Gastroesophageal sphincter (tissue), 4 donors: ENCODE results near the gene CLEC2L. TPM values are rescaled to one million over a fixed set of nuclear protein-coding genes. Genes with fewer than 3 reads are reported as not detected.

Source experiments
- ATAC-seq: fragments of 150-250 bp; one replicate; pipeline ENCODE4 v1.9.1; 2016; ENCODE audit warnings: mild to moderate bottlenecking, moderate library complexity
- H3K27ac ChIP-seq, 4 donors: fragments of 200-600 bp; sonication (generic) in 3 of 4; 1 replicate in 3 of 4; 2 replicates in 1 of 4; pipeline ENCODE4 v1.5.1; 2016 to 2019
- H3K27me3 ChIP-seq: fragments of 200-600 bp; sonication (generic); one replicate; pipeline ENCODE4 v1.5.1; 2019
- H3K36me3 ChIP-seq, 2 donors: fragments of 200-600 bp; sonication (generic); one replicate each; pipeline ENCODE4 v1.5.1; 2019; ENCODE audit warnings: control low read depth in 1 of 2
- H3K4me1 ChIP-seq, 3 donors: fragments of 200-600 bp; sonication (generic); 1 replicate in 2 of 3; 2 replicates in 1 of 3; pipeline ENCODE4 v1.5.1; 2016 to 2019; ENCODE audit warnings: control low read depth in 2 of 3
- H3K4me3 ChIP-seq, 2 donors: fragments of 200-600 bp; sonication (generic); one replicate each; pipeline ENCODE4 v1.5.1; 2019; ENCODE audit warnings: mild to moderate bottlenecking in 1 of 2, moderate library complexity in 1 of 2
- H3K9me3 ChIP-seq, 3 donors: fragments of 200-600 bp; sonication (generic); one replicate each; pipeline ENCODE4 v1.5.1; 2017 to 2019; ENCODE audit warnings: control low read depth in 2 of 3
- EP300 ChIP-seq: sonication (generic); formaldehyde crosslinking; IDR thresholded peaks from one replicate; pipeline ENCODE4 v1.6.1; 2017; ENCODE audit warnings: antibody characterized with exemption, mild to moderate bottlenecking
- POLR2A ChIP-seq, 2 donors: fragments of 450-650 bp; IDR thresholded peaks; one replicate each; pipeline ENCODE4 v1.6.1; 2017; ENCODE audit warnings: antibody characterized with exemption in 2 of 2, mild to moderate bottlenecking in 2 of 2, moderate library complexity in 1 of 2
- POLR2AphosphoS5 ChIP-seq: sonication (generic); formaldehyde crosslinking; IDR thresholded peaks from one replicate; pipeline ENCODE4 v1.6.1; 2017; ENCODE audit warnings: antibody characterized with exemption
- whole genome bisulfite sequencing, 2 donors: methylation state at CpG; one replicate each; pipeline ENCODE4 v1.1.5; 2018; ENCODE audit warnings: low coverage in 1 of 2; 5-methylcytosine and 5-hydroxymethylcytosine counted together
- total RNA-seq, 4 donors: library from RNA; depleted of rRNA; stranded (reverse); fragments of >200 nt; gene quantifications; one replicate each; pipeline ENCODE4 v1.1.0, GENCODE V29; 2016
- TF ChIP-seq, protein P1 (sequence below), 4 experiments: fragments of 200-600 bp in 2 of 4; fragments of 450-650 bp in 2 of 4; sonication (generic) in 1 of 4; IDR thresholded peaks; one replicate each; pipeline ENCODE4 v1.5.1; 2017 to 2019; ENCODE audit warnings: antibody characterized with exemption in 4 of 4, mild to moderate bottlenecking in 2 of 4, moderate library complexity in 2 of 4

Gene CLEC2L
- total RNA-seq, 4 donors from 2014 or later = 0.39 TPM; not detected in 3

DNA sequence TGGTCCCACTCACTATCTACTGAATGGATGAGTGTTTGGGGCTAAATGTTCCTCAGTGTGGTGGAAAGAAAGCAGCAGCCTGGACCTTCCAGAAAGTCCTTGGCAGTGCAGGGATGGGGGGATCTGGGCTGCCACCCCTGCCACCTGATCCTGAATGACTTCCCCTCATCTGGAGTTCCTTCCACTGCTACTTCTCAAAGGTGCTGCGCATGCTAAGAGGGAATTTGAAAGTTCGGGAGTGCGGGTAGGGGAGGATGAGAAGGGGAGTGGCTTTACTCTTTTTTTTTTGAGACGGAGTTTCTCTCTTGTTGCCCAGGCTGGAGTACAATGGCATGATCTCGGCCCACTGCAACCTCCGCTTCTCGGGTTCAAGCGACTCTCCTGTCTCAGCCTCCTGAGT lies 41.4 kb upstream of the CLEC2L start:
- no peaks in the 10 kb centered on the region for H3K36me3 ChIP-seq

DNA sequence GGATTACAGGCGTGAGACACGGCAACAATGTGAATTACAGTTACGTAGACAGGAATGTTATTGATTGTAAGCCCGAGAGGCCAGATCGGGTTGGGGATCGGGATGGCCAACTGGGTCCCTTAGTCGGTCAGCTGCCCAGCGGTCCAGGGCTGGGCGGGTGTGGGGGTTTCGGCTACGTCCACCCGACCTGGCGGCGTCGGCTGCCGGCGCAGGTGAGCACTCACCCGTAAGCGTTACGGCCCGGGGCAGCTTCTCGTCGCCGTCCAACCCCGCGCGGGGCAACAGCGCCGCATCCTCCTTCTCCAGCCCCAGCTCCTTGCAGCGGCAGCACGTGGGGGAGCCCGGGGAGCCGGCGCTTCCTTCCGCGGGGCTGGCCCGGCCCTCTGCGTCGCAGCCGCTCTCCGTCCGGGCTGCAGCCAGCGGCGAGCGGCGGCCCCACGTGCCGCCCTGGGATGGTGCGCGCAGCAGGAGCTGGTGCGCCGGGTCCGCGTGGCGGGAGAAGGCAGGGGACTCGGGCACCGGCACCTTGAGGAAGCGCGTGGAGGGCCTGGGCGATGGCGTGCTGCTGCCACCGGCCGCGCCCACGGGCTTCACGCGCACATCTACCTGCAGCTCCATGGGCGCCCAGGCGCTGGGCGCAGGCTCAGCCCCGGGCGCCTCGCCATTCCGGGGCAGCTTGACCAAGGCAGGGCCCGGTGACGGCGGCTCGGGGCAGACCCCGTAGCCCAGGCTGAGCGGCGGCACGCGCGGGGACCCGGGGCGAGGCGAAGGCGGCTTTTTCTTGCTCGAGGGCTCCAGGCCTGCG lies 40.6 kb upstream of the CLEC2L start:
- WGBS, 2 donors = 0% methylated on average over 4 of the region's 90 CpGs; no CpG with 5 or more reads in 1 of the 2 donors
- peaks cover 0 to 17% (median 12%) of the 10 kb centered on the region in 3 donors for H3K4me1 ChIP-seq

More for the DNA sequence above, 41.4 kb upstream of the CLEC2L start:
- 56 to 64% methylated on average over 8 of the region's 8 CpGs for WGBS, 2 donors
- H3K9me3 ChIP-seq = no peaks in the 10 kb centered on the region
- peaks cover 82% of the 10 kb centered on the region for H3K27me3 ChIP-seq
- ATAC-seq = no peak
- H3K27ac ChIP-seq = no peak overlapping the region
- H3K4me3 ChIP-seq = no peak overlapping the region
- no peak for TF ChIP-seq EP300
- no peak for TF ChIP-seq POLR2A (IDR thresholded peaks at IDR 0.05)
- TF ChIP-seq, protein P1, sequence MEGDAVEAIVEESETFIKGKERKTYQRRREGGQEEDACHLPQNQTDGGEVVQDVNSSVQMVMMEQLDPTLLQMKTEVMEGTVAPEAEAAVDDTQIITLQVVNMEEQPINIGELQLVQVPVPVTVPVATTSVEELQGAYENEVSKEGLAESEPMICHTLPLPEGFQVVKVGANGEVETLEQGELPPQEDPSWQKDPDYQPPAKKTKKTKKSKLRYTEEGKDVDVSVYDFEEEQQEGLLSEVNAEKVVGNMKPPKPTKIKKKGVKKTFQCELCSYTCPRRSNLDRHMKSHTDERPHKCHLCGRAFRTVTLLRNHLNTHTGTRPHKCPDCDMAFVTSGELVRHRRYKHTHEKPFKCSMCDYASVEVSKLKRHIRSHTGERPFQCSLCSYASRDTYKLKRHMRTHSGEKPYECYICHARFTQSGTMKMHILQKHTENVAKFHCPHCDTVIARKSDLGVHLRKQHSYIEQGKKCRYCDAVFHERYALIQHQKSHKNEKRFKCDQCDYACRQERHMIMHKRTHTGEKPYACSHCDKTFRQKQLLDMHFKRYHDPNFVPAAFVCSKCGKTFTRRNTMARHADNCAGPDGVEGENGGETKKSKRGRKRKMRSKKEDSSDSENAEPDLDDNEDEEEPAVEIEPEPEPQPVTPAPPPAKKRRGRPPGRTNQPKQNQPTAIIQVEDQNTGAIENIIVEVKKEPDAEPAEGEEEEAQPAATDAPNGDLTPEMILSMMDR (IDR thresholded peaks at IDR 0.05) = no peak
- no peak for TF ChIP-seq POLR2AphosphoS5
- H3K4me1 ChIP-seq = peaks cover 0 to 17% (median 12%) of the 10 kb centered on the region in 3 donors

DNA sequence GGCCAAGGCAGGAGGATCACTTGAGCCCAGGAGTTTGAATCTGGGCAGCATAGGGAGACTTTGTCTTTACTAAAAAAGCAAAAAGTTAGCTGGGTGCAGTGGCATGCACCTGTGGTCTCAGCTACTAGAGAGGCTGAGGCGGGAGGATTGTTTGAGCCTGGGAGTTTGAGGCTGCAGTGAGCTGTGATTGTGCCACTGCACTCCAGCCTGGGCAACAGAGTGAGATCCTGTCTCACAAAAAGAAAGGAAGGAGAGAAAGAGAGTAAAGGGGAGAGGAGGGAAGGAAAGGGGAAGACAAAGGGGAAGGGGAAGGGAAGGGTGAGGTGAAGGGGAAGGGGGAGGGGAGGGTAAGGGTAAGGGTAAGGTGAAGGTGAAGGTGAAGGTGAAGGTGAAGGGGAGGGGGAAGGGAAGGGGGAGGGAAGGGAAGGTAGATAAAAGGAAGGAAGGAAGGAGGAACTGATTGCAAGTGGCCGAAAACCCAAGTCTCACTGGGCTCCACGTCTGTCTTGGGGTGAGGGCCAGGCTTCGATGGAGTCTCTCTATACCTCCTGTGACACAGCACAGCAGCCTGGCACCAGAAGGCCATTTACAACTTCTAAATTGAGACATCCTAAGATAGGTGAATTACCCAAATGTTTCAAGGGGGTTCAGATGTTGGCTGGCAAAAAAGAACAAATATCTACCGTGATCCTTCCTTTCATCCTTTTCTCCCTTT lies 36.0 kb upstream of the CLEC2L start:
- Histone ChIP-seq H3K36me3 (no peaks in the 10 kb centered on the region), H3K27me3 (peaks cover 67% of the 10 kb centered on the region), H3K27ac (no peak overlapping the region), H3K9me3 (peaks cover 0 to 10% (median 0%) of the 10 kb centered on the region in 3 donors), H3K4me3 (no peak overlapping the region), H3K4me1 (peaks cover 0 to 14% (median 12%) of the 10 kb centered on the region in 3 donors)
- 66 to 80% methylated on average over 5 of the region's 5 CpGs for whole genome bisulfite sequencing, 2 donors
- TF ChIP-seq POLR2A (IDR thresholded peaks at IDR 0.05) (no peak), EP300 (no peak), POLR2AphosphoS5 (no peak)
- TF ChIP-seq, protein P1 (IDR thresholded peaks at IDR 0.05) = no peak
- ATAC-seq = no peak

More for the DNA sequence above, 40.6 kb upstream of the CLEC2L start:
- TF ChIP-seq EP300 (no peak), POLR2A (IDR thresholded peaks at IDR 0.05) (no peak), POLR2AphosphoS5 (no peak)
- TF ChIP-seq, protein P1 (IDR thresholded peaks at IDR 0.05) = no peak
- Histone ChIP-seq H3K27ac (no peak overlapping the region), H3K27me3 (peaks cover 84% of the 10 kb centered on the region), H3K9me3 (no peaks in the 10 kb centered on the region), H3K4me3 (peak overlapping the region in 1 of 2 donors; percentile 43), H3K36me3 (no peaks in the 10 kb centered on the region)
- ATAC-seq = peak; percentile 54

DNA sequence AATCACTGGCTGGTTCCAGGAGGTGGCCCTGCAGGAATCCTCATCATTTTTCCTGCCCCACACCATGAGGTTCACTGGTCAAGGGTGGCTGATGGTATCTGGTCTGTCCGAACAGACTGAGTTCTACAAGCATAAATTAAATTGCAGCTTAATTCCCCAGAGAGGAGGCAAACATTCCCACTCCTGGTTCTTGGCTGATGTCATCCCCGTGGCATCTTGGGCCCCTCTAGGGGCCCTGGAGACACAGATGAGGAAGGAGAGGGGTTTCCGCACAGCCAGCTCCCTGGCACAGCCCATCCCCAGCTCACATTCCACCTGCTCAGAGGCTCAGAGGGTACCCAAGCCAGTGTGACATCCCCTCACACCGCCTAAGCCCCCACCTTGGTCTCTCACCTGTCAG lies 34.7 kb upstream of the CLEC2L start:
- H3K4me1 ChIP-seq = peaks cover 0 to 1% (median 0%) of the 10 kb centered on the region in 3 donors
- WGBS, 2 donors = 52 to 80% methylated on average over 1 to 3 of the region's 4 CpGs
- H3K9me3 ChIP-seq = peaks cover 0 to 17% (median 0%) of the 10 kb centered on the region in 3 donors
- no peak overlapping the region for H3K27ac ChIP-seq
- no peaks in the 10 kb centered on the region for H3K36me3 ChIP-seq
- H3K27me3 ChIP-seq = peaks cover 55% of the 10 kb centered on the region
- TF ChIP-seq POLR2AphosphoS5 (no peak), EP300 (no peak)
- TF ChIP-seq, protein P1 (IDR thresholded peaks at IDR 0.05) = no peak
- no peak for ATAC-seq
- no peak overlapping the region for H3K4me3 ChIP-seq
